Gastroesophageal sphincter (tissue), 4 donors: ENCODE results near the gene TNIP1. TPM values are rescaled to one million over a fixed set of nuclear protein-coding genes. Genes with fewer than 3 reads are reported as not detected.
A peak's percentile ranks its signal among the peaks of the same experiment; 100 is the strongest.

Experiments used
- ATAC-seq: fragments of 150-250 bp; one replicate; pipeline ENCODE4 v1.9.1; 2016; ENCODE audit warnings: mild to moderate bottlenecking, moderate library complexity
- H3K27ac ChIP-seq, 4 donors: fragments of 200-600 bp; sonication (generic) in 3 of 4; 1 replicate in 3 of 4; 2 replicates in 1 of 4; pipeline ENCODE4 v1.5.1; 2016 to 2019
- H3K27me3 ChIP-seq: fragments of 200-600 bp; sonication (generic); one replicate; pipeline ENCODE4 v1.5.1; 2019
- H3K36me3 ChIP-seq, 2 donors: fragments of 200-600 bp; sonication (generic); one replicate each; pipeline ENCODE4 v1.5.1; 2019; ENCODE audit warnings: control low read depth in 1 of 2
- H3K4me1 ChIP-seq, 3 donors: fragments of 200-600 bp; sonication (generic); 1 replicate in 2 of 3; 2 replicates in 1 of 3; pipeline ENCODE4 v1.5.1; 2016 to 2019; ENCODE audit warnings: control low read depth in 2 of 3
- H3K4me3 ChIP-seq, 2 donors: fragments of 200-600 bp; sonication (generic); one replicate each; pipeline ENCODE4 v1.5.1; 2019; ENCODE audit warnings: mild to moderate bottlenecking in 1 of 2, moderate library complexity in 1 of 2
- H3K9me3 ChIP-seq, 3 donors: fragments of 200-600 bp; sonication (generic); one replicate each; pipeline ENCODE4 v1.5.1; 2017 to 2019; ENCODE audit warnings: control low read depth in 2 of 3
- CTCF ChIP-seq, 4 experiments: fragments of 200-600 bp in 2 of 4; fragments of 450-650 bp in 2 of 4; sonication (generic) in 1 of 4; IDR thresholded peaks; one replicate each; pipeline ENCODE4 v1.5.1; 2017 to 2019; ENCODE audit warnings: antibody characterized with exemption in 4 of 4, mild to moderate bottlenecking in 2 of 4, moderate library complexity in 2 of 4
- EP300 ChIP-seq: sonication (generic); formaldehyde crosslinking; IDR thresholded peaks from one replicate; pipeline ENCODE4 v1.6.1; 2017; ENCODE audit warnings: antibody characterized with exemption, mild to moderate bottlenecking
- POLR2A ChIP-seq, 2 donors: fragments of 450-650 bp; IDR thresholded peaks; one replicate each; pipeline ENCODE4 v1.6.1; 2017; ENCODE audit warnings: antibody characterized with exemption in 2 of 2, mild to moderate bottlenecking in 2 of 2, moderate library complexity in 1 of 2
- POLR2AphosphoS5 ChIP-seq: sonication (generic); formaldehyde crosslinking; IDR thresholded peaks from one replicate; pipeline ENCODE4 v1.6.1; 2017; ENCODE audit warnings: antibody characterized with exemption
- WGBS, 2 donors: methylation state at CpG; one replicate each; pipeline ENCODE4 v1.1.5; 2018; ENCODE audit warnings: low coverage in 1 of 2; 5-methylcytosine and 5-hydroxymethylcytosine counted together
- total RNA-seq, 4 donors: library from RNA; depleted of rRNA; stranded (reverse); fragments of >200 nt; gene quantifications; one replicate each; pipeline ENCODE4 v1.1.0, GENCODE V29; 2016

The TNIP1 gene
- total RNA-seq, 4 donors from 2014 or later = 74.2 to 142 (median 97.9) TPM

GRCh38 chr5:151101151-151101550, 20.3 kb upstream of the TNIP1 start:
- no peaks in the 10 kb centered on the region for H3K9me3 ChIP-seq
- peaks cover 0 to 53% of the 10 kb centered on the region in 2 donors for H3K36me3 ChIP-seq
- H3K27ac ChIP-seq = peak overlapping the region in 3 of 4 donors; percentile 24 to 38 (median 37)
- WGBS, 2 donors = 82% methylated on average over 6 of the region's 9 CpGs; no CpG with 5 or more reads in 1 of the 2 donors
- no peak for ATAC-seq
- H3K4me1 ChIP-seq = peaks cover 9 to 43% (median 14%) of the 10 kb centered on the region in 3 donors
- H3K4me3 ChIP-seq = no peak overlapping the region
- H3K27me3 ChIP-seq = no peaks in the 10 kb centered on the region
- no peak for TF ChIP-seq POLR2A (IDR thresholded peaks at IDR 0.05)
- no peak for TF ChIP-seq POLR2AphosphoS5
- no peak for TF ChIP-seq EP300
- no peak for TF ChIP-seq CTCF (IDR thresholded peaks at IDR 0.05)

GRCh38 chr5:151100681-151101080, 19.8 kb upstream of the TNIP1 start:
- Histone ChIP-seq H3K36me3 (peaks cover 0 to 51% of the 10 kb centered on the region in 2 donors), H3K27me3 (no peaks in the 10 kb centered on the region), H3K27ac (peak overlapping the region in 3 of 4 donors; percentile 24 to 38 (median 37)), H3K4me3 (no peak overlapping the region), H3K9me3 (no peaks in the 10 kb centered on the region), H3K4me1 (peaks cover 9 to 43% (median 15%) of the 10 kb centered on the region in 3 donors)
- TF ChIP-seq EP300 = no peak
- WGBS, 2 donors = 67 to 72% methylated on average over 1 to 3 of the region's 4 CpGs
- ATAC-seq = no peak

- H3K27me3 ChIP-seq = no peaks in the 10 kb centered on the region
- TF ChIP-seq CTCF (IDR thresholded peaks at IDR 0.05) (no peak), POLR2A (IDR thresholded peaks at IDR 0.05) (no peak), EP300 (no peak), POLR2AphosphoS5 (no peak)
- WGBS, 2 donors = 64 to 66% methylated on average over 4 of the region's 4 CpGs
- peaks cover 0 to 37% of the 10 kb centered on the region in 2 donors for H3K36me3 ChIP-seq
- H3K27ac ChIP-seq = no peak overlapping the region
- H3K4me3 ChIP-seq = no peak overlapping the region
- H3K9me3 ChIP-seq = no peaks in the 10 kb centered on the region
- ATAC-seq = no peak
- H3K4me1 ChIP-seq = peaks cover 4 to 43% (median 22%) of the 10 kb centered on the region in 3 donors
These were observed 17.9 kb upstream of the TNIP1 start for GRCh38 chr5:151098768-151099121.

- TF ChIP-seq EP300 = no peak
- TF ChIP-seq POLR2A (IDR thresholded peaks at IDR 0.05) = no peak
- TF ChIP-seq POLR2AphosphoS5 = no peak
- TF ChIP-seq CTCF (IDR thresholded peaks at IDR 0.05) = no peak
- no peaks in the 10 kb centered on the region for H3K9me3 ChIP-seq
- 61 to 68% methylated on average over 4 to 8 of the region's 16 CpGs for WGBS, 2 donors
- H3K27me3 ChIP-seq = no peaks in the 10 kb centered on the region
- no peak overlapping the region for H3K27ac ChIP-seq
- ATAC-seq = no peak
- H3K4me3 ChIP-seq = no peak overlapping the region
- H3K36me3 ChIP-seq = peaks cover 0 to 31% of the 10 kb centered on the region in 2 donors
- H3K4me1 ChIP-seq = peaks cover 6 to 47% (median 25%) of the 10 kb centered on the region in 3 donors
These were observed 17.3 kb upstream of the TNIP1 start for GRCh38 chr5:151097820-151098767.

GRCh38 chr5:151097061-151097460, 16.2 kb upstream of the TNIP1 start:
- TF ChIP-seq CTCF (IDR thresholded peaks at IDR 0.05) (no peak), EP300 (no peak), POLR2A (IDR thresholded peaks at IDR 0.05) (no peak), POLR2AphosphoS5 (no peak)
- no peak overlapping the region for H3K4me3 ChIP-seq
- H3K9me3 ChIP-seq = no peaks in the 10 kb centered on the region
- peaks cover 6 to 53% (median 26%) of the 10 kb centered on the region in 3 donors for H3K4me1 ChIP-seq
- peak overlapping the region in 1 of 4 donors; percentile 7 for H3K27ac ChIP-seq
- 84 to 100% methylated on average over 2 to 6 of the region's 6 CpGs for WGBS, 2 donors
- ATAC-seq = no peak
- no peaks in the 10 kb centered on the region for H3K27me3 ChIP-seq
- H3K36me3 ChIP-seq = peaks cover 0 to 20% of the 10 kb centered on the region in 2 donors
